ENCODE data around the gene RIPOR3. TPM values are rescaled to one million over a fixed set of nuclear protein-coding genes. Genes with fewer than 3 reads are reported as not detected.

RIPOR3 gene
- total and polyA plus RNA-seq, 9 of the 15 experiments (the other 6 are each of a cell fraction or from before 2014, with no cell fraction given) = 3.3 to 62.7 (median 21.4) TPM

- peak; percentile 87 for TF ChIP-seq JUND (IDR thresholded peaks at IDR 0.05; ENCODE audit: borderline replicate concordance, low read depth, low read length)
- TF ChIP-seq JUND (tag; IDR thresholded peaks at IDR 0.05; ENCODE audit: borderline replicate concordance, low read depth, low read length) = peak; percentile 78; the same call in 1 of the 3 replicates
- peak; percentile 81 for TF ChIP-seq JUN (IDR thresholded peaks at IDR 0.05; ENCODE audit: borderline replicate concordance, low read depth, low read length)
- 0 out of 2 replicates have a peak, but pooled peaks have one; percentile 18 for TF ChIP-seq JUN (CRISPR knock-in tag; IDR thresholded peaks at IDR 0.05; ENCODE audit: borderline replicate concordance)
- TF ChIP-seq VEZF1 (CRISPR knock-in tag; IDR thresholded peaks at IDR 0.05) = peak; percentile 58
- no peak for TF ChIP-seq ZNF316 (IDR thresholded peaks at IDR 0.05)
- TF ChIP-seq NR1H2 (CRISPR knock-in tag; IDR thresholded peaks at IDR 0.05) = no peak
- no peak for TF ChIP-seq PRMT5 (CRISPR knock-in tag; IDR thresholded peaks at IDR 0.05)
- peak in 1 of 2 experiments; percentile 71; a peak in 1 of 4 replicates for TF ChIP-seq NONO (IDR thresholded peaks at IDR 0.05; ENCODE audit: low read depth in 2 of 2, low read length in 1 of 2)
- TF ChIP-seq MEIS2 (IDR thresholded peaks at IDR 0.05; ENCODE audit: partially characterized antibody) = peak; percentile 65
- no peak for TF ChIP-seq ZEB2 (IDR thresholded peaks at IDR 0.05)
- no peak for TF ChIP-seq RBFOX2 (IDR thresholded peaks at IDR 0.05; ENCODE audit: low read depth, low read length)
- peak; percentile 41 for TF ChIP-seq DACH1 (IDR thresholded peaks at IDR 0.05; ENCODE audit: partially characterized antibody)
- 0 out of 2 replicates have a peak, but pooled peaks have one; percentile 43 for TF ChIP-seq GATAD2A (IDR thresholded peaks at IDR 0.05)
- TF ChIP-seq SMC3 (conservative IDR thresholded peaks at IDR 0.05; ENCODE audit: insufficient read depth, low read depth, low read length) = peak; percentile 64; the same call in 1 of the 2 replicates
- no peak for TF ChIP-seq CEBPB (tag; IDR thresholded peaks at IDR 0.05)
- peak; percentile 74; the same call in 1 of the 2 replicates for TF ChIP-seq ZC3H11A (IDR thresholded peaks at IDR 0.05; ENCODE audit: low read depth, low read length)
- TF ChIP-seq ZBTB8A (IDR thresholded peaks at IDR 0.05; ENCODE audit: partially characterized antibody) = no peak
- TF ChIP-seq E2F6 (IDR thresholded peaks at IDR 0.05; ENCODE audit: borderline replicate concordance in 1 of 2, extremely low read depth in 1 of 2, insufficient read depth in 1 of 2, insufficient read length in 1 of 2, low read depth in 1 of 2, low read length in 1 of 2, poor library complexity in 1 of 2, severe bottlenecking in 1 of 2) = no peak
- TF ChIP-seq ZNF75A (CRISPR knock-in tag; IDR thresholded peaks at IDR 0.05) = no peak
- TF ChIP-seq EGR1 (conservative IDR thresholded peaks at IDR 0.05) = no peak
- TF ChIP-seq HDAC1 (IDR thresholded peaks at IDR 0.05) = no peak
- peak; percentile 45; the same call in 1 of the 2 replicates for TF ChIP-seq TOE1 (IDR thresholded peaks at IDR 0.05; ENCODE audit: borderline replicate concordance)
- TF ChIP-seq TOE1 (CRISPR knock-in tag; IDR thresholded peaks at IDR 0.05; ENCODE audit: borderline replicate concordance, low read depth) = no peak; the same call in 1 of the 2 replicates
These were observed 55.4 kb downstream of the RIPOR3 start (continued) for GRCh38 chr20:50635676-50636600.

Data from K562 (cell line).